Activated T-cell treated with anti-CD3 and anti-CD28 coated beads for 4 hours (primary cell): Measurements from ENCODE around the gene RALY.
"Not testable (repeated sequence)": the region's sequence is repeated elsewhere in the genome, so short reads cannot be mapped to it uniquely, and the experiment has no call there.

ENCODE experiments used
- DNase-seq: peaks from one replicate; pipeline ENCODE4 v3.0.0-alpha.2; 2020

RALY gene

DNA sequence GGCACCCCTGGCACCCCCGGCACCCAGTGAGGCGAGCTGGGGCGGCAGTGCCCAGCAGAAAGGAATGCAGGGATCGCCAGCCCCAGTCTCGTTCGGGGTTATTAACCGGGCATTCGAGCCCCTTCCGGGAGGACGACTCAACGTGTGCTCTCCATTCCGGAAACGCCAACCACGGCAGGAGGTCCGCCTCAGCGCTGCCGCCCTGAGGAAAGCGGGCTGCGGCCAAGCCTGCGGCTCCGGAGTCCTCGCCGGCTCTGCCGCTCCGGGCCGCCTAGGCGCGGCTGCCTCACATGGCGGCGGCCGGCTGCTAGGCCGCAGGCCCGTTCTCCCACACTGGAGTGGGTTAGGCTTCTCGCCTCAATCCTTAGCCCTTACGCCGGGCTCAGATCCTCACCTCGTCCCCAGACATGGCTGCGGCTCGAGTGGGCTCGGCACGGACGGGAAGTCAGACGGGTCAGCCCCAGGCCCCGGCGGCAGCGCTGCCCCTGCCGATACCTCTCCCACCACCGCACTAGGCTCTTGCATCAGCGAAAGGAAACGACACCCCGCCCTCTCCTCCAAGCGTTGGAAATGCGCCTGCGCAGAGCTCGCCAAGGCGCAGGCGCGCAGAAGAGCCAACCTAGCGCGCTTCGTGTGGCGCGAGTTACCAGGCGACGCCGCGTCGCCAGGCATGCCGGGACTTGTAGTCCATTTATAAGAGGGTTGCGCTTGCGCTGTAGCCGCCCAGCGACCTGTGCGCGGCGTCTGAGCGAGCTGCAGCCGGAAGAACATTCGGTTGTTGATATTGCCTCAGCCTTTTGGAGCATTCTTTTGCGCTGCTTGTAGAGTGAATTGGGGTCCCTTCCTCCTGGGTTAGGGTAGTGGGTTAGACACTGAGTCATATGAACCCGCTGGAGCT is 118.2 kb downstream of the RALY start, which contains the start of gene EIF2S2:
Gene EIF2S2, minus strand, starts transcription at position 542 of the 898 bp plus-strand sequence. Its CDS starts 133 bp downstream, at position 409.
- peak; percentile 89 for DNase-seq

DNA sequence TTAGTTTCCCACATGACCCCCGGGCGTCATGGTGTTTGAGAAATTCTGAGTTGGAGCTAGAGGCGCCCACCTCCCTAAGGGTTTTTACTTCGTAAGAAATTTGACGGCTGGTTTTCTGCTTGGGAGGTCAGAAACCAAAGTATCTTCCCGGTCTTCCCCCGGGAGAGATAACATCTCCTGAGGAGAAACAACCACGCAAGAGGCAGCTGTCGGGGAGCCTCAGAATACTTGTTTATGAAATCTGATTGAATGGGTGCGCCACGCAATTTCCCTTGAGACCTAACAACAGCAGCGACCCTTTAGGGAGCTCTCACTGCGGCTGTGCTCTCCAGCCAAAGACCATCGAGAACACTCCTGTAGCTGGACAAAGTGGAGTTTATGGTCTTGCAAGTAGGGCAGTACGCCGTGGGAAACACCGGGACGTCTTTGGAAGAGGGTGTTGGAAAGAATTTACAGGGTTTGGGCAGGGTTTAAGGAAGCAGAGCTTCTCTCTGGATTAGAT is 118.9 kb downstream of the RALY start:
- DNase-seq, result peak; percentile 8

DNA sequence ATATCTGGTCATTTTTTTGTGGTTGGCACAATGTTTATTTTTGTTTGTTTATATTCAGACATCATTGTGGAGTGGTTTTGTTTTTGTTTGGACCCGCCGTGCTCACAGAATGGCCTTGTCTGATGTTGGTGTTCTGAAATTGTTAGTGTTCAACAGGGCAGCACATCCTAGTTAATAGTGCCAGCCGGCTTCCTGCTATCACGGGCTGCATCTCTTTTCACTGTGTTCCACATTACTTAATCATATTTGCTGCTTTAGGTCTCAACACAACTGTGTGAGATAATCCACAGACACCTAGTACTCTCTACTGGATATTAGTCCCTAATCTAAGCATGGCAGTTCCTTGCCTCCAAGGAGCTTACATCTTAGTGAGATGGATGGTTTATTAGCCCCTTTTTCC is 121.1 kb downstream of the RALY start:
- DNase-seq, result no peak

DNA sequence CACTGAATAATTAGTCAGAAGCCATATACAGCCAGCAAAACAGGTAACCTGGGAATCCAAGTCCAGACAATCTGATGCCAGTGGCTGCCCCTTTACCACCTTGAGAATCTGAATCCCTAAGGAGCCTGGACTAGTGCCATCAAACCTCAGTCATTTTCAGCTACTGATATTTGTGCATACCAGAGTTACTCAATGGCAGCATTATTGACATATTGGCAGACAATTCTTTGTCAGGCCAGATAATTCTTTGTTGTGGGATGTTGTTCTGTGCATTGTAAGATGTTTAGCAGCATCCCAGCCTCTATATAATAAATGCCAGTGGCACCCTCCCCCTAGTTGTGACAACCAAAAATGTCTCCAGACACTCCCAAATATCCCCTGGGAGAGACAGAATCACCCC is 121.5 kb downstream of the RALY start:
- DNase-seq, result no peak

DNA sequence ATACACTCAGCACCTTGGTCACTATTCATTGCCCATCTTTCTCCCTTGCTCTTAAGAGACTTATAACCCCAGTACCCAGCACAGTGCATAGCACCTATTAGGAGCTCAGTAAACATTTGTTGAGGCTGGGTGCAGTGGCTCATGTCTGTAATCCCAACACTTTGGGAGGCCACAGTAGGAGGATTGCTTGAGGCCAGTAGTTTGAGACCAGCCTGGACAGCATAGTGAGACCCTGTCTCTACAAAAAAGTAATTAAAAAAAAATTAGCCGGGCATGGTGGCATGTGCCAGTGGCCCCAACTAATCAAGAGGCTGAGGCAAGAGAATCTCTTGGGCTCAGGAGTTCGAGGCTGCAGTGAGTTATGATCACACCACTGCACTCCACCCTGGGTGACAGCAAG is 126.5 kb downstream of the RALY start:
- no peak for DNase-seq

DNA sequence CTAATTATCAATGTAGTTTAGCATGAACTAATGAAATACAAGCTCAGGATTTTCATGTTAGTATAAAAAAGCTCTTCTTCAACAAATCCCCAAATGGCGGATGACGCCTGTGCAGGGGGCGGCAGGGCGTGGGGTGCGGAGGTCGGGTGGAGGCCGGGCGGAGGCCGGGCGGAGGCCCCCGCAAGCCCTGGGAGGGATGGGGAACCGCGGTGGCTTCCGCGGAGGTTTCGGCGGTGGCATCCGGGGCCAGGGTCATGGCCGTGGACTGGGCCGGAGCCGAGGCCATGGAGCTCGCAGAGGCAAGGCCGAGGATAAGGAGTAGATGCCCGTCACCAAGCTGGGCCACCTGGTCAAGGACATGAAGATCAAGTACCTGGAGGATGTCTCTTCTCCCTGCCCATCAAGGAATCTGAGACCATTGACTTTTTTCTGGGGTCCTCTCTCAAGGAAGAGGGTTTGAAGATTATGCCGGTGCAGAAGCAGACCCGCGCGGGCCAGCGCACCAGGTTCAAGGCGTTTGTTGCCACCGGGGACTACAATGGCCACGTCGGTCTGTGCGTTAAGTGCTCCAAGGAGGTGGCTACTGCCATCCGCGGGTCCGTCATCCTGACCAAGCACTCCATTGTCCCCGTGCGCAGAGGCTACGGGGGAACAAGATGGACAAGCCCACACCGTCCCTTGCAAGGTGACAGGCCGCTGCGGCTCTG is 128.7 kb downstream of the RALY start:
- no peak for DNase-seq

DNA sequence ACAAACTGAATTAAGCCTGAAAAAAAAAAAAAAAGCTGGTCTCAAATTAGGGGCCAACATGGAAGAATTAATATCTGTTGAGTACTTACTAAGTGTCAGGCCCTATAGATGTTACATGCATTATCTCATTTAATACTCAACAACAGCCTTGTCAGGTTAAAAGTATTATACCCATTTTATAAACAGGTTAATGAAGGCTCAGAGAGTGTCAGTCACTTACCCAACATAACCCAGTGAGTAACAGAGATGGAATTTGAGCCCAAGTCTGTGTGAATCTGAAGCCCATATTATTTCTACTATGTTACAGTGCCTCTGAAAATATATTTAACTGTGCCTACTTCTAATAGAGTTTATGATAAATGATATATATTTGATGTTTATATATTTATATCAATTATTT is 129.6 kb downstream of the RALY start:
- no peak for DNase-seq

DNA sequence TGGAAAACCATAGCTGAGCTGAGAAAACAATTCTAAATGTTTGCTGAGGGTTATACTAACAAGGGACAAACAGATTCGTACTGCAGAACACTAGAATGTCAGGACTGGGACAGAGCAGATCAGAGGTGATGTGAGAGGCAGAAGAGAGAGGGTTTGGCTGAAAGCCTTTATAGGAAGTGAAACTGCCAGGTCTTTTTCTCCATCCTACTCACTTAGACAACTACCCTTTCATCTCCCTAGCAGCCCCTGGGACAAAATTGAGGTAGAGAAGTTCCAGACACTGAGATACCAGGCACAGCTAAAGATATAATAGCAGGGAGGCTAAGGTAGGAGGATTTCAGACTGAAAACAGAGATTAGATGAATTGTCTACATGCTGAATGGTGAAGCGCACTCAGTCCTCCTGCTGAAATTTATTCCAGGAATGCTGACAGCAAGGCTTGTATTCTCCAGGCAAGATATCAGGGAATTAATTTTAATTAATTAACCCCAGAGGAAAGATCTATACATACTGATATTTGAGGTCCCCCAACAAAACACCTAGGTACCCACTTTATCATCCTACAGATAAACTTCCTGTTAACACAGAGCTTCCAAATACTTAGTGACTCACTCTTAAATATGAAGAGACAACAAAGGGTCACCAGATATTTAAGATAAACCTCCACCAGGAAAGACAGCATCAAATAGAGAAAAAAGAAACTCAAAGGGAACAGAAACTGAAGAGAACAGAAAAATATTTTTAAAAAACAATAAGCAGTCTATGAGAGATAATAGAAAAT is 130.9 kb downstream of the RALY start:
- DNase-seq, result no peak

DNA sequence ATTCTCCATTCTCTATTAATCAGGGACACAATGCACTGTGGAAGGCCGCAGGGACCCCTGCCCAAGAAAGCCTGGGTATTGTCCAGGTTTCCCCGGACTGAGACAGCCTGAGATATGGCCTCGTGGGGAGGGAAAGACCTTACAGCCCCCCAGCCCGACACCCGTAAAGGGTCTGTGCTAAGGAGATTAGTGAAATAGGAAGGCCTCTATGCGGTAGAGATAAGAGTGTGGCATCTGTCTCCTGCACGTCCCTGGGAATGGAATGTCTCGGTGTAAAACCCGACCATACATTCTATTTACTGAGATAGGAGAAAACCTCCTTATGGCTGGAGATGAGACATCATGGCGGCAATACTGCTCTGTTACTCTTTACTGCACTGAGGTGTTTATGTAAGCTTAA is 134.1 kb downstream of the RALY start:
- no peak for DNase-seq

DNA sequence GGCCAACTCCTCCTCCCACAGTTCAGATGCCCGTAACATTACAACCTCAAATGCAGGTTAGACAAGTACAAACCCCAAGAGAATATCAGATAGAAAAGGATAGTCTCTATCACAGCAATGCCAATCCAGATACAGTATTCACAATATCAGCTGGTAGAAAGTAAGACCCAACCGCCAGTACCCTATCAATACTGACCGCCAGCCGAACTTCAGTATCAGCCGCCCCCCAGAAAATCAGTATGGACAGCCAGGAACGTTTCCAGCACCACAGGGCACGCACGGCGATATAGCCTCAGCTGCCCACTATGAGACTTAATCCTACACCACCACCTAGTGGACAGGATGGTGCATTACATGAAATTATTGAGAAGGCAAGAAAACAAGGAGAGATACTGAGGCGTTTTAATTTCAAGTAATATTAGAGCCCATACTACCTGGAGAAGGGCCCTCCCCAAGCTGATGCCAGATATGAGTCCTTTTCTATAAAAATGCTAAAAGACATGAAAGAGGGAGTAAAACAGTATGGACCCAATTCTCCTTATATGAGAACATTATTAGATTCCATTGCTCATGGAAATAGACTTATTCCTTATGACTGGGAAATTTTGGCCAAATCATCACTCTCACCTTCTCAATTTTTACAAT is 135.9 kb downstream of the RALY start:
- DNase-seq, result peak; percentile 48

DNA sequence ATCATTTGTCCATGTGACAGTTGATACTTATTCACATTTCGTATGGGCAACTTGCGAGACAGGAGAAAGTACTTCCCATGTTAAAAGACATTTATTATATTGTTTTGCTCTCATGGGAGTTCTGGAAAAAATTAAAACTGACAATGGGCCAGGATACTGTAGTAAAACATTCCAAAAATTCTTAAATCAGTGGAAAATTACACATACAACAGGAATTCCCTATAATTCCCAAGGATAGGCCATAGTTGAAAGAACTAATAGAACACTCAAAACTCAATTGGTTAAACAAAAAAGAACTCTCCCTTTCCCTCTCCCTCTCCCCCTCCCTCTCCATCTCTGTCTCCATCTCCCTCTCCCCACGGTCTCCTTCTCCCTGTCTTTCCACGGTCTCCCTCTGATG is 137.8 kb downstream of the RALY start:
- no peak for DNase-seq

DNA sequence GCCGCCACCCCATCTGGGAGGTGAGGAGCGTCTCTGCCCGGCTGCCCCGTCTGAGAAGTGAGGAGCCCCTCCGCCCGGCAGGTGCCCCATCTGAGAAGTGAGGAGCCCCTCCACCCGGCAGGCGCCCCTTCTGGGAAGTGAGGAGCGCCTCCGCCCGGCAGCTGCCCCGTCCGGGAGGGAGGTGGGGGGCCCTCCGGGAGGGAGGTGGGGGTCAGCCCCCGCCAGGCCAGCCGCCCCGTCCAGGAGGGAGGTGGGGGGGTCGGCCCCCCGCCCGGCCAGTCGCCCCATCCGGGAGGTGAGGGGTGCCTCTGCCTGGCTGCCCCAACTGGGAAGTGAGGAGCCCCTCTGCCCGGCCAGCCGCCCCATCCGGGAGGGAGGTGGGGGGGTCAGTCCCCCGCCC is 138.8 kb downstream of the RALY start:
- DNase-seq, result not testable (repeated sequence)

DNA sequence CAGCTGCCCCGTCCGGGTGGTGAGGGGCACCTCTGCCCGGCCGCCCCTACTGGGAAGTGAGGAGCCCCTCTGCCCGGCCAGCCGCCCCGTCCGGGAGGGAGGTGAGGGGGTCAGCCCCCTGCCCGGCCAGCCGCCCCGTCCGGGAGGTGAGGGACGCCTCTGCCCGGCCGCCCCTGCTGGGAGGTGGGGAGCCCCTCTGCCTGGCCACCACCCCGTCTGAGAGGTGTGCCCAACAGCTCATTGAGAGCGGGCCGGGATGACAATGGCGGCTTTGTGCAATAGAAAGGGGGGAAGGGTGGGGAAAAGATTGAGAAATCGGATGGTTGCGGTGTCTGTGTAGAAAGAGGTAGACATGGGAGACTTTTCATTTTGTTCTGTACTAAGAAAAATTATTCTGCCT is 139.2 kb downstream of the RALY start:
- not testable (repeated sequence) for DNase-seq

DNA sequence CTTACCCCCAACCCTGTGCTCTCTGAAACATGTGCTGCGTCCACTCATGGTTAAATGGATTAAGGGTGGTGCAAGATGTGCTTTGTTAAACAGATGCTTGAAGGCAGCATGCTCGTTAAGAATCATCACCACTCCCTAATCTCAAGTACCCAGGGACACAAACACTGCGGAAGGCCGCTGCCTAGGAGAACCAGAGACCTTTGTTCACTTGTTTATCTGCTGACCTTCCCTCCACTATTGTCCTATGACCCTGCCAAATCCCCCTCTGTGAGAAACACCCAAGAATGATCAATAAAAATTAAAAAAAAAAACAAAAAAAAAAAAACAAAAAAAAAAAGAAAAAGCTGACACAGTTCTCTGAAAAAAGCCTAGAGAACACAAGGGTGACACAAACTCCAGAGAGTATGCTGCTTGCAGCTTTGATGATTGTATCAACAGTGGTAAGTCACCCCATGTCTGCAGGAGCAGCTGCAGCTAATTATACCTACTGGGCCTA is 139.7 kb downstream of the RALY start:
- DNase-seq, result not testable (repeated sequence)
